GM18861 (cell line): ENCODE results near the gene EPC2.
"Not testable (repeated sequence)": the region's sequence is repeated elsewhere in the genome, so short reads cannot be mapped to it uniquely, and the experiment has no call there.

Experiments used
- ATAC-seq: cut with Tn5 transposase; IDR thresholded peaks from one replicate; pipeline ENCODE4 v1.9.1; 2021; ENCODE audit not compliant: unreplicated experiment

Gene EPC2

DNA sequence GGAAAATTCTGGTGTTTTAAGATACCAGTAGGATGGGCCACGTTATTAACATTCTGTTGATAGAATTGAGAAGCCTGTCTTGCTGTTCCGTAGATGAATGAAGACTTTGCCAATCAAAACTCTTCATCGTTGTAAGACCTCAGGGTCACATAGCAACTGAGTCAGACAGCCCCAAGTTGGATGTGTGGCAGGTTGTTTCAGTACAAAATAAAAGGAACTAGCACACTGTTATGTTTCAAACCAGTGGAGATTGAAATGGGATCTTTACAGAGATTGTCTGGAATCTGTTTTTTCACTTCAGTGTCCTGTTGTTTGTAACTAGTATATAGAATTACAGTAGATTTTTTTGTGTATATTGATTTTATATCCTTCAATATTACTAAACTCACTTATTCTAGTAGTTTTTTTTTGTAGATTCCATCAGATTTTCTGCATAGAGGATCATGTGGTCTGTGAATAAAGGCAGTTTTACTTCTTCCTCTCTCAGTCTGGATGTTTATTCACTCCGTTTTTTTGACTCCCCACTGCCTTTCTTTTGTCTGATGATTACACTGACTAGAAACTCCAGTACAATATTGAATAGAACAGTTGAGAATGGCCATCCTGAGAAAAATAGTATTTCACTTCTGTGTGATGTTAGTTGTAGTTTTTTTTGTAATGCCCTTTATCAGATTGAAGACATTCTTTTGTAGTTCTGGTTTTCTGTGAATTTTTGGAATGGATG is 22.7 kb downstream of the EPC2 start:
- ATAC-seq = no peak

DNA sequence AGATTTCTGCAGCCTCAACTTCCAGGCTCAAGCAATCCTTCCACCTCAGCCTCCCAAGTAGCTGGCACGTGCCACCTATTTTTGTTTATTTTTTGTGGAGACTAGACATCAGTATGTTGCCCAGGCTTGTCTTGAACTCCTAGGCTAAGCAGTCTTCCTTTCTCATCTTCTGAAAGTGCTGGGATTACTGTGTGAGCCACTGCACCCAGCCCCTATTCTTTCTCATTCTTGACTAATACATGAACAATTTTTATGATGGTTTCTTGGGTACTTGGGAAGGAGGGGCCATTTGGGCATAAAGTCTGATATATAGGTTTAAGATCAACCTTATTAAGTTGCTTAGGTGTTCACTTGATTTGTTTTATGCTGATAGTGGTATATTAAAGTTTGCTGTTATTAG is 26.2 kb downstream of the EPC2 start:
- ATAC-seq = no peak

DNA sequence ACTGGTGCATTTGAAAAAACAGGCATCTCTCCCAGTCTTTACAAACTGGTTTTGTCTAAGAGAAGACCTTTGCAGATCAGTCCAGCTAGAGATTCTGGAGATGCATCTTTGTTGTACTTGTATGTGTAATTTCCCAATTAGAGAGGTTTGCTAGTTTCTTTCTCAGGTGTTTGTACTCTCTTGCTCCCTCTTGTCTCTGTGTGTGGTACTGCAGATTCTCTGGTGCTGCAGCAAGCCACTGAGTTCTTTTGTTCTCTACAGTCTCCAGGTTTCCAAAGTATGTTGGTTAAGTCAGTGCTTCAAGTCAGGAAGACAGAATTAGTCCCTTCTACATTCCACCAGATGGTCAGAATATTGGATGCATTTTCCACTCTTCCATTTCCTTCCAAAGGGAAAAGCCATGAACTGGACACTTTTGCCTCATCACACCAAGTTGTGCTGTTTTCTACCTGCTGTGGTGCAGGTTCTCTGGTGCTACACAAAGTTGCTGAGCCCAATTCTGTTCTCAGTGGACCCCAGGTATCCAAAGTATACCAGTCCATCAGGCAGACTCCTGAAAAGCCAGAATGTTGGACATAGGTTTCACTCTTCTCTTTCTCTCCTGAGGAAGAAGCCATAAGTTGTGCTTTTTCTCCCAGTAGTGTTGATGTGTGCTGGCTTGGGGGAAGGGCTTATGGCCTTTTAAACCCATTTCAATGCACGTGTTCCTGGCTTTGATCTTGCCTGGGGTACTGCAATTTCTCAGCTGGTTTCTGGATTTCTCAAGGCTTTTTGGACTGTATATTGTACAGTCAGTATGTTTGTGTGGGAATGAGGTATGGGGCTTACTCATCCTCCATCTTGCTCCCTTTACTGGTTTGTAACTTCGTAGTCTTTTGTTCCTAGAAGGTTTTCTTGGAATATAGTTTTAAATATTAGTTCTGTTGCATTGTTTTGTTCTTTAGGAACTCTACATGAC is 29.8 kb downstream of the EPC2 start:
- no peak for ATAC-seq

DNA sequence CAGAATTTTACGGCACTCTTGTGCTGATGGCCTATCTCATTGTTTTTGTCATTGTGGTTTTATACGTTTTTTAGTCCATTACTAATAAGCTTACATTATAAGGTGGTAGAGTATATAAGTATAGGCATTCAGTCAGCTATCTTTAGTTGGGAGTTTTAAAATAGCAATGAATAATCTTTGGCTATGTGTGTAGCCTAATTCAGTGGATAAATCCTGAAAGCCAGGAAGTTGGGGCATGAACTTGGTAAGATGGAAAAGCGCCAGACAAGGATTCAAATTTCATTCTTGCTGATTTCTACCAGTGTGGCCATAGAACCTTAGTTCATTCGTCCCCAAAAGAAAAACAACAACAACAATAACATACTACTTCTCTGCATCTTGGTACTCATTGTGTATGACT is 31.2 kb downstream of the EPC2 start:
- no peak for ATAC-seq

DNA sequence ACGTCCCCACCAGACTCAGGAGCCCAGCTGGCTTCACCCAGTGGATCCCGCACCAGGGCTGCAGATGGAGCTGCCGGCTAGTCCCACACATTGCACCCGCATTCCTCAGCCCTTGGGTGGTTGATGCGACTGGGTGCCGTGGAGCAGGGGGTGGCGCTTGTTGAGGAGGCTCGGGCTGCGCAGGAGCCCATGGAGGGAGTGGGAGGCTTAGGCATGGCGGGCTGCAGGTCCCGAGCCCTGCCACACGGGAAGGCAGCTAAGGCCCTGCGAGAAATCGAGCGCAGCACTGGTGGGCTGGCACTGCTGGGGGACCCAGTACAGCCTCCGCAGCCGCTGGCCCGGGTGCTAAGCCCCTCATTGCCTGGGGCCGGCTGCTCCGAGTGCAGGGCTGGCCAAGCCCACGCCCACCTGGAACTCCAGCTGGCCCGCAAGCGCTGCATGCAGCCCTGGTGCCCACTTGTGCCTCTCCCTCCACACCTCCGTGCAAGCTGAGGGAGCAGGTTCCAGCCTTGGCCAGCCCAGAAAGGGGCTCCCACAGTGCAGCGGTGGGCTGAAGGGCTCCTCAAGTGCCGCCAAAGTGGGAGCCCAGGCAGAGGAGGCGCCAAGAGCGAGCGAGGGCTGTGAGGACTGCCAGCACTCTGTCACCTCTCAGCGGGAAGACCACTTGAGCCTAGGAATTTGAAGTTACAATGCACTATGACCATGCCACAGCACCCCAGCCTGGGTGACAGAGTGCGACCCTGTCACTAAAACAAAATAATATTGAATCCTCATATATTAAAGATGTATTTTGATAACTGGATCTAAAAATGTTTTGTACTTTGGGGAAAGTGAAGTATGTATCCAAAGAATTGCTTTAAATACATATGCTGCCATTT is 34.0 kb downstream of the EPC2 start:
- not testable (repeated sequence) for ATAC-seq

DNA sequence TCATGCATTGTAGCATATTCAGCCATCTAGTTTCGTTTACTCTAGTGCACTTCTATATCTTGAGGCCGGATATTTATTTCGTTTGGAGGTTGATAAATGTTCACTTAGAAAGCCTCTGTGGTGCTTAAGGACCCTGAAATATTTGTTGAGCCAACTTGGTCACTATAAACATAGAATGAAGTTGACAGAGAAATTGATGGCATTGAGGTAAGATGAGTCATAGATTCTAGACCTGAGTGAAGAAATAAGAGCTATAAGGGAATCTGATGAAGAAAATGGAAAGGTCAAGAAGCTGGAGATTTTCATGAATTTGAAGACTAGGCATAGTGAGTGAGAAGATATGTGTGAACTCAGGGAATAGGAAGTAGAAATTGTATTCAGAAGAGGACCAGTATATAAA is 35.9 kb downstream of the EPC2 start:
- no peak for ATAC-seq

DNA sequence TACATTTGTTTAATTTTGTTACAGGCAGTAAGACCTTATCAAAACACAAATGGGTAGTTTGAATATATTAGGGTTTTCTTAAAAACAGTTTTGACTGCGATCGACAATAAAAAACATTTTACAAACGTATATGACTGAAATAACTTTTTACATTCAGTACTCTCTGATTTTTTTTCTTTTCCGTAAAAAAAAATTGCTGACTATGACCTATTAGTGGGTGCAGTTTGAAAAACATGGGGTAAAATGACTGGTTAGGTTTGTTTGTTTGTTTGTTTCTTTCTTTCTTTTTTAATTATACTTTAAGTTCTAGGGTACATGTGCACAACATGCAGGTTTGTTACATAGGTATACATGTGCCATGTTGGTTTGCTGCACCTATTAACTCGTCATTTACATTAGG is 36.9 kb downstream of the EPC2 start:
- ATAC-seq = no peak

DNA sequence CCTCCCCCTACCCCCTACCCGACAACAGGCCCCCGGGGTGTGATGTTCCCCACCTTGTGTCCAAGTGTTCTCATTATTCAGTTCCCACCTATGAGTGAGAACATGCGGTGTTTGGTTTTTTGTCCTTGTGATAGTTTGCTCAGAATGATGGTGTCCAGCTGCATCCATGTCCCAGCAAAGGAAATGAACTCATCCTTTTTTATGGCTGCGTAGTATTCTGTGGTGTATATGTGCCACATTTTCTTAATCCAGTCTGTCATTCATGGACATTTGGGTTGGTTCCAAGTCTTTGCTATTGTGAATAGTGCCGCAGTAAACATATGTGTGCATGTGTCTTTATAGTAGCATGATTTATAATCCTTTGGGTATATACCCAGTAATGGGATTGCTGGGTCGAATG is 37.3 kb downstream of the EPC2 start:
- not testable (repeated sequence) for ATAC-seq

DNA sequence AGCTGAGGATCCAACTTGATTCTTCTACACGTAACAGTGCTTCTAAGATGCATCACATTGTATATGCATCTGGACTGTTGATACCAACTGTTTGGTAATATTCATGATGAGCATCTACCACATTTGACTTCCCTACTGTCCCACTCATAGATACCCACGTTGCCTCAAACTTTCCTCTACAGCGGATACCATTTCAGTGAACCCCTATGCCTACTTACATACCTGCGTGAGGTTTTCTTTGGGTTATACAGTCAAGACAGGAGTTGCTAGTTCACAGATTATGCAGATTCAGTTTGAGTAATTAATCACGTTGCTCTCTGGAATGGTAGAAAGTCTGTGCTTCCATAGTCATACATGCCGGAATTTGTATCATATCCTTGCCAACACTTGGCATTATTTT is 40.0 kb downstream of the EPC2 start:
- ATAC-seq = no peak

DNA sequence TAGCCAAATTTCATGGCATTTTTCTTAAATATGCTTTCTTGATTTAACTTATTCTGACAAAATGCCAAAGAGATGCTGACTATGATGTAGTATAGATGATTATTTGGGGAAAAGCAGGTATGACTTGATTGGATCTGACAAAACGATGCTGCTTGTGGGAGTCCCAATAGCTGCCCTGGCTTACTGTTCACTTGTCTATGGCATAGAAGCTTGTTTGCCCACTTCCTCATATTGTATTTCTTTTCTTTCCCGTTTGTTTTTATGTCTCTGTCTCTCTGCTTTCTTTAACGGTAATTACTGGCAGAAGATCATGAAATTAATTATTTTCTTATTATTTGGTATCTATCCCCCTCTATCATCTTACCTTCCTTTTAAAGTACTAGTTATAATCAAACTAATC is 43.0 kb downstream of the EPC2 start:
- ATAC-seq = no peak

DNA sequence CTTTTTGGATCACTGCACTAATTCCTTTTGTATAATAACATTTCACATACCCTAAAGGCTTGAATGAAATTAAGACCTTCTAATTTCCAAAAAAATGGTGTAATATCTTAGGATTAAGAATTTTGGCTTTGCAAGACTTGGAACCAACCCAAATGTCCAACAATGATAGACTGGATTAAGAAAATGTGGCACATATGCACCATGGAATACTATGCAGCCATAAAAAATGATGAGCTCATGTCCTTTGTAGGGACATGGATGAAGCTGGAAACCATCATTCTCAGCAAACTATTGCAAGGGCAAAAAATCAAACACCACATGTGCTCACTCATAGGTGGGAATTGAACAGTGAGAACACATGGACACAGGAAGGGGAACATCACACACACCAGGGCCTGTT is 43.5 kb downstream of the EPC2 start:
- ATAC-seq = not testable (repeated sequence)

DNA sequence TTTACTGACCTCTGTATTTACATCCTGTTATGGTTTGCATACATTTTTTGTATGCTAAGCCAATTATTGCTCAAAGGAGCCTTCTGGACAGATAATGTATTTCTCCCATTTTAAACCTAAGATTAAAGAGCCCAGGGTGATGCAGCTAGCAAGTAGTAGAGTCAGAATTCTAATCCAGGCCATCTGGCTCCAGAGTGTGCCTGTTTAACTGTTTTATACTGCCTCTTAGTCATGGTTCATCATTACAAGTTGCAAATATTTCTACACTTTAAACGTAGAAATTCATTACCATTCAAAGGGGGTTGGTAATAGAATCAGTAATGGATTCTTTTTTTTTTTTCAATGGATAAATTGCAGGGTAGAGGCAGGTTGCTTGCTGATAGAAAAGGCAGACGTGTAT is 52.4 kb downstream of the EPC2 start:
- no peak for ATAC-seq

DNA sequence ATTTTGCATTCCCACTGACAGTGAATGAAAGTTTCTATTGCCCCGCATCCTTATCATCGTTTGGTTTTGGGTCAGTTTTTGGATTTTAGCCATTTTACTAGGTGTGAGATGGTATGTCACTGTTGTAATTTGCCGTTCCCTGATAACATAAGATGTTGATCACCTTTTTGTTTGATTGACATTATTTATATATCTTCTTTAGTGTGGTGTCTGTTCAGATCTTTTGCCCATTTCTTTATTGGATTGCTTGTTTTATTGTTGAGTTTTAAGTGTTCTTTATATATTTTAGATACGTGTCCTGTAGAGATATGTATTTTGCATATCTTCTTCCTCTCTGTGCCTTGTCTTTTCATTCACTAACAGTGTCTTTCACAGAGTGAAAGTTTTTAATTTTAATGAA is 55.3 kb downstream of the EPC2 start:
- ATAC-seq = no peak

DNA sequence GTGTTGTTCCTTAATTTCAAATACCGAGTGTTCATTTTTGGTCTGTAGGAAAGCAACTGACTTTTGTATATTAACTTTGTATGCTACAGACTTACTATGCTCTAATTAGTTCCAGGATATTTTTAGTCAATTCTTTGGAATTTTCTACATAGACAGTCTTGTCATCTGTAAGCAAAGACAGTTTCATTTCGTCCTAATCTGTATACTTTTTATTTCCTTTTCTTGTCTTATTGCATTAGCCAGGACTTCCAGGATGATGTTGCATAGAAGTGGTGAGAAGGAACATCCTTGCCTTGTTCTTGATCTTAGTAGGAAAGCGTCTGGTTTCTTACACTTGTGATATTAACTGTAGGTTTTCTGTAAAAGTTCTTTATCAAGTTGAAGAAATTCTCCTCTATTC is 56.5 kb downstream of the EPC2 start:
- no peak for ATAC-seq

DNA sequence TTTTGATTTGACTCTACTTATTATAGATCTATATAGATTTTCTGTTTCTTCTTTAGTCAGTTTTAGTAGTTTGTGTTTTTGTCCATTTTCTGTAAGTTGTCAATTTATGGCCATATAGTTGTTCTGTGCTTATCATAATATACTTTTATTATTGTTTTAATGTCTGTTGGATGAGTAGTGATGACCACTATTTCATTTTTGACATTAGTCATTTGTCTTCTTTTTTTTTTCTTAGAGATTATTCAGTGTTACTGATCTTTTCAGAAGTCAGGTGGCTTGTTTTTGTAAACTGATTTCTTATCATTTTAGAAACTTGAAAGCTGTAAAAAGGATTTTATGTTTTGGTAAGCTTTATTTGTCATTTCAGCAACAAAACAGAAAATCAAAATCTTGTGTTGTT is 57.3 kb downstream of the EPC2 start:
- ATAC-seq = no peak

DNA sequence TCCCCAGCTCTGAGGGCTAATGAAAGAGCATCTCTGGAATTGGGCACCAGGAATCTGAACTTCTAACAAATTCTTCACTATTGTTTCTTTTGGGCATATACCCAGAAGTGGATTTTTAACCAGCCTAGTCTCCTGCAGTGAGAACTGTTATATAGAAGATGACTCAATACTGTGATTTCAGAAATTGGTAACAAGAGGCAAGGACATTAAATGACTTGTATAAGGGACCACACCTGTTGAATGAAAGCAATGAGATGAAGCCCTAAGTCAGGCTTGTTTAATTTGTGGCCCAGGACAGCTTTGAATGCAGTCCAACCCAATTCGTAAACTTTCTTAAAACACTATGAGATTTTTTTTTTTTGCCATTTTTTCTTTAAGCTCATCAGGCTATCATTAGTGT is 57.9 kb downstream of the EPC2 start:
- ATAC-seq = no peak

DNA sequence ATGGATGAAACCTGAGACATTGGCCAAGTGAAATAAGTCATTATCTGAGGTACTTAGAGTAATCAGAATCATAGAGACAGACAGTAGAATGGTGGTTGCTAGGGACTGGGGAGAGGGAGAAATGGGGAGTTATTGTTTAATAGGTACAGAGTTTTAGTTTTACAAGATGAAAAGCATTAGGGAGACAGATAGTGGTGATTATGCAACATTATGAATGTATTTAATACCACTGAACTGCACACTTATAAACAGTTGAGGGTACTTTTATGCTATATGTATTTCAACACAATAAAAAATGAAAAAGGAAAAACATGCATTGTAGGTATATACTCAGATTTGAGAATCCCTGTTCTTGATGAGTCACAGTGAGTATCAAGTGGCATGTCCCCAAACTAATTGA is 59.7 kb downstream of the EPC2 start:
- ATAC-seq = no peak

DNA sequence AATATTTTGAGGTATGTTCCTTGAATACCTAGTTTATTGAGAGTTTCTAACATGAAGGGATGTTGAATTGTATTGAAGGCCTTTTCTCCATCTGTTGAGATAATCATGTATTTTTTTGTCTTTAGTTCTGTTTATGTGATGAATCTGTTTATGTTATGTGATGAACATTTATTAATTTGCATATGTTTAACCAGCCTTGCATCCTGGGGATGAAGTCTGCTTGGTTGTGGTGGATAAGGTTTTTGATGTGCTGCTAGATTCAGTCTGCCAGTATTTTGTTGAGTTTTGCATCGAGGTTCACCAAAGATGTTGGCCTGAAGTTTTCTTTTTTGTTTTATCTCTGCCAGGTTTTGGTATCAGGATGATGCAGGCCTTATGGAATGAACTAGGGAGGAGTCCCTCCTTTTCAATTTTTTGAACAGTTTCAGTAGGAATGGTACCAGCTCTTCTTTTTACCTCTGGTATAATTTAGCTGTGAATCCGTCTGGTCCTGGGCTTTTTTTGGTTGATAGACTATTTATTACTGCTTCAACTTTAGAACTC is 71.9 kb downstream of the EPC2 start:
- no peak for ATAC-seq

DNA sequence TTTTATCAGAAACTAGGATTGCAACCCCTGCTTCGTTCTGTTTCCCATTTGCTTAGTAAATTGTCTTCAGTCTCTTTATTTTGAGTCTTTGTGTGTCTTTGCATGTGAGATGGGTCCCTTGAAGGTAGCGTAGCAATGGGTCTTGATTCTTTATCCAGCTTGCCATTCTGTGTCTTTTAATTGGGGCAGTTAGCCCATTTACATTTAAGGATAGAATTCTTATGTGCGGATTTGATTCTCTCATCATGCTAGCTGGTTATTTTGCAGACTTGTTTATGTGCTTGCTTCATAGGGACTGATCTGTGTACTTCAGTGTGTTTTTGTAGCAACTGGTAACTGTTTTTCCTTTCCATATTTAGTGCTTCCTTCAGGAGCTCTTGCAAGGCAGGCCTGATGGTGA is 73.5 kb downstream of the EPC2 start:
- no peak for ATAC-seq

DNA sequence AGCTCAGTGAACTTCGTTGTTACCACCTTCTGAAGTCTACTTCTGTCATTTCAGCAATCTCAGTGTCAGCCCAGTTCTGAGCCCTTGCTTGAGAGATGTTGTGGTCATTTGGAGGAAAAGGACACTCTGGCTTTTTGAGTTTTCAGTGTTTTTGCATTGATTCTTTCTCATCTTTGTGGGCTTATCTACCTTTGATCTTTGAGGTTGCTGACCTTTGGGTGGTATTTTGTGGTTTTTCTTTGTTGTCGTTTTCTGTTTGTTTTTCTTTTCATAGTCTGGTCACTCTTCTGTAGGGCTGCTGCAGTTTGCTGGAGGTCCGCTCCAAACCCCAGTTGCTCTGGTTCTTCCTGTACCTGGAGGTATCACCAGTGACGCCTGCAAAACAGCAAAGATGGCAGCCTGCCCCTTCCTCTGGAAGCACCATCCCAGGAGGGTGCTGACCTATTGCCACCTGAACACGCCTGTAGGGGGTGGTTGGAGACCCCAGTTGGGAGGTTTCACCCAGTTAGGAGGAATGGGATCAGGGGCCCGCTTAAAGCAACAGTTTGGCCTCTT is 74.7 kb downstream of the EPC2 start:
- ATAC-seq = no peak

DNA sequence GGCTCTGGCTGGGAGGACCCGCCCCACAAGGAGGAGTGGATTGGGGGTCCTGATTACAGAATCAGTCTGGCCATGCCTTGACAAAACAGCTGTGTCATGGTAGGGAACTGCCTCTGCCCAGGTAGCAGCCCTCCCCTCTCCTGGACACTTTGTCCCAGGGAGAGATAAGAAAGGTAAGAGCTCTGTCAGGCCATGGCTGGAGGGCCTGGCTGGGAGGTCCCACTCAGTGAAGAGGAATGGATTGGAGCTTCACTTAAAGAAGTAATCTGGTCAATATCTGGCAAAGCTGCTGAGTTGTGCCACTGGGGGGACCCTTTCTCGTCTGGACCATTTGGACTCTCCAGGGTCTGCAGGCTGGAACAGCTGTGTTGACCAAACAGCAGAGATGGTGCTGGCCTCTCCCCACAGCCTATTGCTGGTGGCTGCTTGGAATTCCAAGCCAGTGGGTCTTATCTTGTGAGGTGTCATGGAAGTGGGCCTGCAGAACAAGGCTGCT is 75.4 kb downstream of the EPC2 start:
- ATAC-seq = no peak
